PC-9 (cell line): ENCODE measurements around the gene SPRY2. TPM values are rescaled to one million over a fixed set of nuclear protein-coding genes. Genes with fewer than 3 reads are reported as not detected.

Experiments used
- BruUV-seq: library from RNA; stranded (reverse); fragments of 400-500 nt; replicated peaks from 2 replicates; lab custom pipeline; 2021; lab: Mats Ljungman, UMichigan
- CTCF ChIA-PET: fragments of 300-600 bp; sonication (Branson Sonifier 250); formaldehyde crosslinking; loops from one replicate; lab custom pipeline; 2022; ENCODE audit warnings: antibody characterized with exemption; lab: Charles Lee
- POLR2A ChIA-PET: fragments of 300-600 bp; sonication (Branson Sonifier 250); formaldehyde crosslinking; loops from one replicate; lab custom pipeline; 2022; ENCODE audit warnings: antibody characterized with exemption; ENCODE audit not compliant: unreplicated experiment; lab: Charles Lee
- DNase-seq, 2 experiments: peaks; one replicate each; pipeline versions ENCODE4 v3.0.0 to v3.0.0-alpha.2; 2015 to 2022; ENCODE audit warnings: mixed read lengths in 1 of 2
- H2AFZ ChIP-seq: fragments of 200-600 bp; sonication (generic); 2 replicates; pipeline ENCODE4 v1.8.1; 2017; ENCODE audit warnings: antibody characterized with exemption
- H3F3A ChIP-seq: fragments of 200-600 bp; sonication (generic); 2 replicates; pipeline ENCODE4 v1.8.1; 2017; ENCODE audit warnings: antibody characterized with exemption, mild to moderate bottlenecking, low read depth; ENCODE audit not compliant: insufficient read depth
- H3K27ac ChIP-seq: fragments of 200-600 bp; sonication (generic); 2 replicates; pipeline ENCODE4 v1.6.1; 2016; ENCODE audit warnings: mixed run types
- H3K27me3 ChIP-seq: fragments of 200-600 bp; sonication (generic); 2 replicates; pipeline ENCODE4 v1.6.1; 2016; ENCODE audit warnings: low read depth, mixed run types; ENCODE audit not compliant: insufficient read depth
- H3K36me3 ChIP-seq: fragments of 200-600 bp; sonication (generic); 2 replicates; pipeline ENCODE4 v1.6.1; 2016; ENCODE audit warnings: low read depth, mixed run types
- H3K4me1 ChIP-seq: fragments of 200-600 bp; sonication (generic); replicated peaks from 2 replicates; pipeline ENCODE4 v1.6.1; 2016; ENCODE audit warnings: mixed run types; ENCODE audit not compliant: insufficient read depth
- H3K4me2 ChIP-seq: fragments of 200-600 bp; sonication (generic); 2 replicates; pipeline ENCODE4 v1.6.1; 2017; ENCODE audit warnings: mixed run types
- H3K4me3 ChIP-seq: fragments of 200-600 bp; sonication (generic); 2 replicates; pipeline ENCODE4 v1.6.1; 2016; ENCODE audit warnings: mixed run types
- H3K79me2 ChIP-seq: fragments of 200-600 bp; sonication (generic); 2 replicates; pipeline ENCODE4 v1.6.1; 2017; ENCODE audit warnings: low read depth, mixed run types
- H3K9me2 ChIP-seq: fragments of 200-600 bp; sonication (generic); 2 replicates; pipeline ENCODE4 v1.8.1; 2017; ENCODE audit warnings: mild to moderate bottlenecking; ENCODE audit not compliant: insufficient read depth
- H3K9me3 ChIP-seq: fragments of 200-600 bp; sonication (generic); 2 replicates; pipeline ENCODE4 v1.8.1; 2016; ENCODE audit warnings: low read depth; ENCODE audit not compliant: insufficient read depth
- H4K20me1 ChIP-seq: fragments of 200-600 bp; sonication (generic); 2 replicates; pipeline ENCODE4 v1.8.1; 2017; ENCODE audit not compliant: insufficient read depth
- CTCF ChIP-seq: fragments of 200-600 bp; sonication (generic); conservative IDR thresholded peaks from 2 replicates; pipeline ENCODE4 v1.6.1; 2017; ENCODE audit warnings: mixed run types, antibody characterized with exemption, mild to moderate bottlenecking, moderate library complexity
- EZH2 ChIP-seq: fragments of 200-600 bp; sonication (generic); IDR thresholded peaks from 2 replicates; pipeline ENCODE4 v1.8.0; 2017; ENCODE audit warnings: antibody characterized with exemption, low read depth
- intact Hi-C: fragments of 100-400 bp; cut with micrococcal nuclease; formaldehyde crosslinking; loops from one replicate; pipeline ENCODE4 v1.10.0; 2022; ENCODE audit not compliant: unreplicated experiment
- total RNA-seq: library from RNA; stranded (reverse); gene quantifications from 2 replicates; pipeline ENCODE4 v1.2.3, GENCODE V29; 2021

Gene SPRY2
- total RNA-seq, 1 experiment from 2014 or later, result 13.4 TPM

DNA sequence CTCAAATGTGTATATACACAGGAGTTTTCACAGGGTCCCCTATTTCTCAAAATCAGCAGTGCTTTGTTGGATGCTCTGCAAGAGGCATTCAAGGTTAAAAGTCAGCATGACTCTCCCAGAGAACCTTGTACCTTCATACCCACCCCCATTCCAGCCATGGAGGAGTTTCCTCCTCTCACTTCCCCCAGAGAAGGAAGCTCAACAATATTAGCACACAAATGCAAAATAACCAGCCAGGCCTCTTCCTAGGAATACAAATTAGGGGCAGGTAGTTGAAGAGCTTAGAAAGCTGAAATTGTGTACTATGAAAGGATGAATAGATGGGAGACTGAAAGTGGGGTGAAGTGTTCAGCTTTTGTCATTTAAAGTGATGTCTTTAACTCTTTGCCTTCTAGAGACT, 43.8 kb downstream of the SPRY2 start:
- intact Hi-C loops, result no loop called here
- Histone ChIP-seq H4K20me1 (no peaks in the 10 kb centered on the region), H3K4me3 (no peak overlapping the region), H2AFZ (no peak overlapping the region), H3K27ac (no peak overlapping the region), H3K9me2 (no peaks in the 10 kb centered on the region), H3K9me3 (no peaks in the 10 kb centered on the region), H3K4me2 (no peak overlapping the region), H3K4me1 (no peaks in the 10 kb centered on the region), H3K36me3 (no peaks in the 10 kb centered on the region), H3K79me2 (no peaks in the 10 kb centered on the region), H3F3A (no peaks in the 10 kb centered on the region), H3K27me3 (no peaks in the 10 kb centered on the region)
- BruUV-seq, result no TSS peak
- DNase-seq, result no peak
- no peak for TF ChIP-seq CTCF
- no peak for TF ChIP-seq EZH2
- ChIA-PET POLR2A (no interaction called here), CTCF (no interaction called here)

DNA sequence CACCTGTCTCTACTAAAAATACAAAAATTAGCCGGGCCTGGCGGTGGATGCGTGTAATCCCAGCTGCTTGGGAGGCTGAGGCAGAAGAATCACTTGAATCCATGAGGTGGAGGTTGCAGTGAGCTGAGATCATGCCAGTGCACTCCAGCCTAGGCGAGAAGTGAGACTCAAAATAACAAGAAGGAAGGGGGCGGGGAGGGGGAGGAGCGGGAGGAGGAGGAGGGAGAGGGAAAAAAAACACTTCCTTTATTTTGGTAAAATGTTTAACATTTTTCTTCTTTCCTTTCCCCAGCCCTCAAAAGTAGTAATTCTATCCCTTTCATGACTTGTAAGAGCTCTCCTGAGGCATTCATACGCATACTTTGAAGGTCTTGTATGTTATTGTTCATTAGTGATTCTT, 44.3 kb downstream of the SPRY2 start:
- intact Hi-C loops, result no loop called here
- H3K27me3 ChIP-seq, result no peaks in the 10 kb centered on the region
- no peak for DNase-seq
- CTCF ChIA-PET, result no interaction called here
- H3K36me3 ChIP-seq, result no peaks in the 10 kb centered on the region
- no peak overlapping the region for H3K27ac ChIP-seq
- no TSS peak for BruUV-seq
- H3K4me3 ChIP-seq, result no peak overlapping the region
- H3K4me2 ChIP-seq, result no peak overlapping the region
- H3K9me3 ChIP-seq, result no peaks in the 10 kb centered on the region
- H4K20me1 ChIP-seq, result no peaks in the 10 kb centered on the region
- TF ChIP-seq CTCF (no peak), EZH2 (no peak)
- POLR2A ChIA-PET, result no interaction called here
- no peaks in the 10 kb centered on the region for H3K4me1 ChIP-seq
- H2AFZ ChIP-seq, result no peak overlapping the region
- no peaks in the 10 kb centered on the region for H3K79me2 ChIP-seq
- H3F3A ChIP-seq, result no peaks in the 10 kb centered on the region
- H3K9me2 ChIP-seq, result no peaks in the 10 kb centered on the region

GRCh38 chr13:80290591-80290990, 50.3 kb downstream of the SPRY2 start:
- Histone ChIP-seq H3F3A (no peaks in the 10 kb centered on the region; the same call in 1 of the 2 replicates), H3K27me3 (no peaks in the 10 kb centered on the region), H3K4me2 (no peak overlapping the region), H3K79me2 (no peaks in the 10 kb centered on the region), H3K27ac (no peak overlapping the region), H3K4me1 (no peaks in the 10 kb centered on the region), H3K9me3 (no peaks in the 10 kb centered on the region), H3K36me3 (no peaks in the 10 kb centered on the region), H3K9me2 (no peaks in the 10 kb centered on the region), H3K4me3 (no peak overlapping the region), H2AFZ (no peak overlapping the region), H4K20me1 (no peaks in the 10 kb centered on the region)
- no peak for DNase-seq
- BruUV-seq, result no TSS peak
- POLR2A ChIA-PET, result no interaction called here
- CTCF ChIA-PET, result no interaction called here
- TF ChIP-seq EZH2 (no peak), CTCF (no peak)
- intact Hi-C loops, result no loop called here
